HEK293T (cell line): ENCODE results near the gene COLEC11.

Source experiments
- ARNT ChIP-seq: fragments of 450-650 bp; IDR thresholded peaks from 2 replicates; pipeline ENCODE4 v1.6.1; 2017; ENCODE audit warnings: mild to moderate bottlenecking
- BHLHE40 ChIP-seq: fragments of 450-650 bp; IDR thresholded peaks from 2 replicates; pipeline ENCODE4 v1.6.1; 2016; ENCODE audit warnings: mild to moderate bottlenecking, moderate library complexity, borderline replicate concordance
- CTBP1 ChIP-seq: fragments of 450-650 bp; IDR thresholded peaks from 2 replicates; pipeline ENCODE4 v1.6.1; 2016; ENCODE audit warnings: borderline replicate concordance
- HDGF ChIP-seq: fragments of 450-650 bp; IDR thresholded peaks from 2 replicates; pipeline ENCODE4 v1.6.1; 2017; ENCODE audit warnings: antibody characterized with exemption, borderline replicate concordance
- LEF1 ChIP-seq: fragments of 450-650 bp; IDR thresholded peaks from 2 replicates; pipeline ENCODE4 v1.6.1; 2017; ENCODE audit warnings: mild to moderate bottlenecking, borderline replicate concordance
- SP1 ChIP-seq: fragments of 450-650 bp; IDR thresholded peaks from 2 replicates; pipeline ENCODE4 v1.6.1; 2017
- SUZ12 ChIP-seq: fragments of 450-650 bp; IDR thresholded peaks from 2 replicates; pipeline ENCODE4 v1.6.1; 2016; ENCODE audit warnings: mild to moderate bottlenecking
- ZNF384 ChIP-seq: fragments of 450-650 bp; IDR thresholded peaks from 2 replicates; pipeline ENCODE4 v1.6.1; 2016

- TF ChIP-seq ZNF384 = no peak
- TF ChIP-seq ARNT = no peak
- no peak for TF ChIP-seq BHLHE40
- TF ChIP-seq CTBP1 = no peak
- no peak for TF ChIP-seq HDGF
- no peak for TF ChIP-seq SUZ12
- no peak for TF ChIP-seq SP1
- TF ChIP-seq LEF1 = no peak
Observed at GRCh38 chr2:3670376-3670775, 75.5 kb downstream of the COLEC11 start.
